ENCODE results near the gene DUSP3.
"Not testable (repeated sequence)": the region's sequence is repeated elsewhere in the genome, so short reads cannot be mapped to it uniquely, and the experiment has no call there.

DNA sequence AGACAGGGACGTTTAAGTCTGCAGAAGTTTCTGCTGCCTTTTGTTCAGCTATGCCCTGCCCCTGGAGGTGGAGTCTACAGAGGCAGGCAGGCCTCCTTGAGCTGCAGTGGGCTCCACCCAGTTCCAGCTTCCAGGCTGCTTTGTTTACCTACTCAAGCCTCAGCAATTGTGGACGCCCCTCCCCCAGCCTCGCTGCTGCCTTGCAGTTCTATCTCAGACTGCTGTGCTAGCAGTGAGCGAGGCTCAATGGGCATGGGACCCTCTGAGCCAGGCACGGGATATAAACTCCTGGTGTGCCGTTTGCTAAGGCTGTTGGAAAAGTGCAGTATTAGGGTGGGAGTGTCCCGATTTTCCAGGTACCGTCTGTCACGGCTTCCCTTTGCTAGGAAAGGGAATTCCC is 19.2 kb upstream of the DUSP3 start:
- not testable (repeated sequence) for TF ChIP-seq POLR2A (IDR thresholded peaks at IDR 0.05)
- TF ChIP-seq, protein P1, sequence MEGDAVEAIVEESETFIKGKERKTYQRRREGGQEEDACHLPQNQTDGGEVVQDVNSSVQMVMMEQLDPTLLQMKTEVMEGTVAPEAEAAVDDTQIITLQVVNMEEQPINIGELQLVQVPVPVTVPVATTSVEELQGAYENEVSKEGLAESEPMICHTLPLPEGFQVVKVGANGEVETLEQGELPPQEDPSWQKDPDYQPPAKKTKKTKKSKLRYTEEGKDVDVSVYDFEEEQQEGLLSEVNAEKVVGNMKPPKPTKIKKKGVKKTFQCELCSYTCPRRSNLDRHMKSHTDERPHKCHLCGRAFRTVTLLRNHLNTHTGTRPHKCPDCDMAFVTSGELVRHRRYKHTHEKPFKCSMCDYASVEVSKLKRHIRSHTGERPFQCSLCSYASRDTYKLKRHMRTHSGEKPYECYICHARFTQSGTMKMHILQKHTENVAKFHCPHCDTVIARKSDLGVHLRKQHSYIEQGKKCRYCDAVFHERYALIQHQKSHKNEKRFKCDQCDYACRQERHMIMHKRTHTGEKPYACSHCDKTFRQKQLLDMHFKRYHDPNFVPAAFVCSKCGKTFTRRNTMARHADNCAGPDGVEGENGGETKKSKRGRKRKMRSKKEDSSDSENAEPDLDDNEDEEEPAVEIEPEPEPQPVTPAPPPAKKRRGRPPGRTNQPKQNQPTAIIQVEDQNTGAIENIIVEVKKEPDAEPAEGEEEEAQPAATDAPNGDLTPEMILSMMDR (IDR thresholded peaks at IDR 0.05) = not testable (repeated sequence)

Measured in ovary (tissue), 3 donors.